BLaER1 (cell line): ENCODE measurements around the gene ZDHHC8.
A peak's percentile ranks its signal among the peaks of the same experiment; 100 is the strongest.

ENCODE experiments used
- H3K27ac ChIP-seq: shearing (Covaris generic); formaldehyde crosslinking; 2 replicates; pipeline ENCODE4 v1.8.1; 2022
- H3K27me3 ChIP-seq: shearing (Covaris generic); formaldehyde crosslinking; 2 replicates; pipeline ENCODE4 v1.8.1; 2022
- H3K36me3 ChIP-seq: shearing (Covaris generic); formaldehyde crosslinking; 2 replicates; pipeline ENCODE4 v1.8.1; 2022
- H3K4me1 ChIP-seq: shearing (Covaris generic); formaldehyde crosslinking; 2 replicates; pipeline ENCODE4 v1.8.1; 2022
- H3K4me2 ChIP-seq: shearing (Covaris generic); formaldehyde crosslinking; 2 replicates; pipeline ENCODE4 v1.8.1; 2022
- H3K4me3 ChIP-seq: shearing (Covaris generic); formaldehyde crosslinking; 2 replicates; pipeline ENCODE4 v1.8.1; 2022
- H3K9ac ChIP-seq: shearing (Covaris generic); formaldehyde crosslinking; 2 replicates; pipeline ENCODE4 v1.8.1; 2022
- H3K9me3 ChIP-seq: shearing (Covaris generic); formaldehyde crosslinking; 2 replicates; pipeline ENCODE4 v1.8.1; 2022
- H4K20me1 ChIP-seq: shearing (Covaris generic); formaldehyde crosslinking; 2 replicates; pipeline ENCODE4 v1.8.1; 2022
- Cebpa-rat ChIP-seq: shearing (Covaris generic); IDR thresholded peaks from 2 replicates; pipeline ENCODE4 v1.8.1; 2022

The ZDHHC8 gene

GRCh38 chr22:20181194-20181883 is 49.7 kb downstream of the ZDHHC8 start:
- 0 out of 2 replicates have a peak overlapping the region, but pooled peaks have one; percentile 26 for H3K4me3 ChIP-seq
- H3K27ac ChIP-seq = peak overlapping the region; percentile 75
- H4K20me1 ChIP-seq = no peaks in the 10 kb centered on the region
- H3K36me3 ChIP-seq = no peaks in the 10 kb centered on the region
- peak overlapping the region; percentile 75 for H3K4me2 ChIP-seq
- no peaks in the 10 kb centered on the region for H3K9me3 ChIP-seq
- peak overlapping the region; percentile 65; the same call in 1 of the 2 replicates for H3K9ac ChIP-seq
- no peak for TF ChIP-seq Cebpa-rat
- peaks cover 77% of the 10 kb centered on the region for H3K4me1 ChIP-seq
- no peaks in the 10 kb centered on the region for H3K27me3 ChIP-seq

GRCh38 chr22:20181884-20182236 is 50.3 kb downstream of the ZDHHC8 start:
- no peak for TF ChIP-seq Cebpa-rat
- peak overlapping the region; percentile 75 for H3K27ac ChIP-seq
- H4K20me1 ChIP-seq = no peaks in the 10 kb centered on the region
- H3K4me1 ChIP-seq = peaks cover 77% of the 10 kb centered on the region
- H3K27me3 ChIP-seq = no peaks in the 10 kb centered on the region
- H3K9ac ChIP-seq = peak overlapping the region; percentile 65; the same call in 1 of the 2 replicates
- H3K4me3 ChIP-seq = 0 out of 2 replicates have a peak overlapping the region, but pooled peaks have one; percentile 26
- peak overlapping the region; percentile 75 for H3K4me2 ChIP-seq
- H3K36me3 ChIP-seq = no peaks in the 10 kb centered on the region
- H3K9me3 ChIP-seq = no peaks in the 10 kb centered on the region

- no peak for TF ChIP-seq Cebpa-rat
- no peaks in the 10 kb centered on the region for H4K20me1 ChIP-seq
- H3K9ac ChIP-seq = peak overlapping the region; percentile 65; the same call in 1 of the 2 replicates
- peaks cover 77% of the 10 kb centered on the region for H3K4me1 ChIP-seq
- H3K9me3 ChIP-seq = no peaks in the 10 kb centered on the region
- H3K4me3 ChIP-seq = no peak overlapping the region
- H3K27me3 ChIP-seq = no peaks in the 10 kb centered on the region
- H3K27ac ChIP-seq = peak overlapping the region; percentile 75
- peak overlapping the region; percentile 75 for H3K4me2 ChIP-seq
- no peaks in the 10 kb centered on the region for H3K36me3 ChIP-seq
Observed at GRCh38 chr22:20182365-20182764, 50.8 kb downstream of the ZDHHC8 start.

GRCh38 chr22:20183101-20183500 is 51.5 kb downstream of the ZDHHC8 start:
- H4K20me1 ChIP-seq = no peaks in the 10 kb centered on the region
- peaks cover 77% of the 10 kb centered on the region for H3K4me1 ChIP-seq
- H3K9me3 ChIP-seq = no peaks in the 10 kb centered on the region
- H3K9ac ChIP-seq = no peak overlapping the region
- H3K4me2 ChIP-seq = peak overlapping the region; percentile 75
- no peak for TF ChIP-seq Cebpa-rat
- H3K36me3 ChIP-seq = no peaks in the 10 kb centered on the region
- no peak overlapping the region for H3K4me3 ChIP-seq
- peak overlapping the region; percentile 75 for H3K27ac ChIP-seq
- no peaks in the 10 kb centered on the region for H3K27me3 ChIP-seq

- TF ChIP-seq Cebpa-rat = no peak
- Histone ChIP-seq H3K4me3 (no peak overlapping the region), H3K27me3 (no peaks in the 10 kb centered on the region), H3K36me3 (no peaks in the 10 kb centered on the region), H3K27ac (peak overlapping the region; percentile 75), H4K20me1 (no peaks in the 10 kb centered on the region), H3K9ac (no peak overlapping the region), H3K4me1 (peaks cover 77% of the 10 kb centered on the region), H3K9me3 (no peaks in the 10 kb centered on the region), H3K4me2 (peak overlapping the region; percentile 75; the same call in 1 of the 2 replicates)
Observed at GRCh38 chr22:20183823-20184222, 52.2 kb downstream of the ZDHHC8 start.

GRCh38 chr22:20184501-20185165 is 53.0 kb downstream of the ZDHHC8 start:
- Histone ChIP-seq H3K9me3 (no peaks in the 10 kb centered on the region), H3K4me2 (no peak overlapping the region), H3K9ac (no peak overlapping the region), H4K20me1 (no peaks in the 10 kb centered on the region), H3K27ac (peak overlapping the region; percentile 53), H3K4me1 (peaks cover 73% of the 10 kb centered on the region), H3K4me3 (no peak overlapping the region), H3K36me3 (no peaks in the 10 kb centered on the region), H3K27me3 (no peaks in the 10 kb centered on the region)
- no peak for TF ChIP-seq Cebpa-rat

DNA sequence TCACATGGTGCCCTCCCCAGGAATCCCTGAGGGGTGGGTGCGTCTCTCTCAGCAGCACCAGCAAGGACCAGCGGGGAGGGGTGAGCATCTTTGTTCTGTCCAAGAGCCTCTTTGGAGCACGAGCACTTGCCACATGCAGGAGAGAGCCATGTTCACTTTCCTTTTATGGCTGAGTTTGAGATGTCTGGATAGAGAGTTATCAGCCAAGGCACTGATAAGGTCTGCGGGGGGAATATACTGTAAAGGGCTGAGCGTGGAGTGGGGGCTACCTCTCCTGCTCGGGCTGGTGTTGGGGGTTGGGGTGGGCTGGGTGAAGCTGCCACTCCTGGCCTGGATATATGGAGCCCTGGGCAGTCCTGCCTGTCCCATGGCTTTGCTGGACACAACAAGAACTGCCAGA is 54.1 kb downstream of the ZDHHC8 start:
- H3K36me3 ChIP-seq = no peaks in the 10 kb centered on the region
- H3K4me1 ChIP-seq = peaks cover 71% of the 10 kb centered on the region
- no peak for TF ChIP-seq Cebpa-rat
- no peaks in the 10 kb centered on the region for H3K9me3 ChIP-seq
- no peak overlapping the region for H3K27ac ChIP-seq
- no peaks in the 10 kb centered on the region for H4K20me1 ChIP-seq
- no peaks in the 10 kb centered on the region for H3K27me3 ChIP-seq
- H3K9ac ChIP-seq = no peak overlapping the region
- no peak overlapping the region for H3K4me2 ChIP-seq
- H3K4me3 ChIP-seq = no peak overlapping the region

GRCh38 chr22:20186183-20186870 is 54.7 kb downstream of the ZDHHC8 start:
- H3K4me2 ChIP-seq = peak overlapping the region; percentile 34
- no peaks in the 10 kb centered on the region for H3K27me3 ChIP-seq
- H3K9me3 ChIP-seq = no peaks in the 10 kb centered on the region
- H4K20me1 ChIP-seq = no peaks in the 10 kb centered on the region
- no peak overlapping the region for H3K4me3 ChIP-seq
- TF ChIP-seq Cebpa-rat = no peak
- 0 out of 2 replicates have a peak overlapping the region, but pooled peaks have one; percentile 26 for H3K27ac ChIP-seq
- H3K9ac ChIP-seq = no peak overlapping the region
- no peaks in the 10 kb centered on the region for H3K36me3 ChIP-seq
- peaks cover 68% of the 10 kb centered on the region for H3K4me1 ChIP-seq

- no peak for TF ChIP-seq Cebpa-rat
- Histone ChIP-seq H3K4me3 (no peak overlapping the region), H4K20me1 (no peaks in the 10 kb centered on the region), H3K27ac (0 out of 2 replicates have a peak overlapping the region, but pooled peaks have one; percentile 26), H3K4me1 (peaks cover 68% of the 10 kb centered on the region), H3K9ac (no peak overlapping the region), H3K27me3 (no peaks in the 10 kb centered on the region), H3K36me3 (no peaks in the 10 kb centered on the region), H3K4me2 (peak overlapping the region; percentile 34; the same call in 1 of the 2 replicates), H3K9me3 (no peaks in the 10 kb centered on the region)
Observed at GRCh38 chr22:20186871-20187546, 55.4 kb downstream of the ZDHHC8 start.
